Peyer's patch (tissue), 4 donors: ENCODE data around the gene CRKL.

Experiments used
- POLR2A ChIP-seq, 2 donors: fragments of 450-650 bp; IDR thresholded peaks; one replicate each; pipeline ENCODE4 v1.5.1; 2017; ENCODE audit warnings: antibody characterized with exemption in 2 of 2, mild to moderate bottlenecking in 2 of 2, moderate library complexity in 2 of 2
- TF ChIP-seq, protein P1 (sequence below), 6 experiments: fragments of 450-650 bp in 4 of 6; fragments of 200-600 bp in 2 of 6; sonication (generic) in 1 of 6; IDR thresholded peaks; one replicate each; pipeline ENCODE4 v1.5.1; 2017 to 2019; ENCODE audit warnings: antibody characterized with exemption in 6 of 6, mild to moderate bottlenecking in 3 of 6, moderate library complexity in 1 of 6

DNA sequence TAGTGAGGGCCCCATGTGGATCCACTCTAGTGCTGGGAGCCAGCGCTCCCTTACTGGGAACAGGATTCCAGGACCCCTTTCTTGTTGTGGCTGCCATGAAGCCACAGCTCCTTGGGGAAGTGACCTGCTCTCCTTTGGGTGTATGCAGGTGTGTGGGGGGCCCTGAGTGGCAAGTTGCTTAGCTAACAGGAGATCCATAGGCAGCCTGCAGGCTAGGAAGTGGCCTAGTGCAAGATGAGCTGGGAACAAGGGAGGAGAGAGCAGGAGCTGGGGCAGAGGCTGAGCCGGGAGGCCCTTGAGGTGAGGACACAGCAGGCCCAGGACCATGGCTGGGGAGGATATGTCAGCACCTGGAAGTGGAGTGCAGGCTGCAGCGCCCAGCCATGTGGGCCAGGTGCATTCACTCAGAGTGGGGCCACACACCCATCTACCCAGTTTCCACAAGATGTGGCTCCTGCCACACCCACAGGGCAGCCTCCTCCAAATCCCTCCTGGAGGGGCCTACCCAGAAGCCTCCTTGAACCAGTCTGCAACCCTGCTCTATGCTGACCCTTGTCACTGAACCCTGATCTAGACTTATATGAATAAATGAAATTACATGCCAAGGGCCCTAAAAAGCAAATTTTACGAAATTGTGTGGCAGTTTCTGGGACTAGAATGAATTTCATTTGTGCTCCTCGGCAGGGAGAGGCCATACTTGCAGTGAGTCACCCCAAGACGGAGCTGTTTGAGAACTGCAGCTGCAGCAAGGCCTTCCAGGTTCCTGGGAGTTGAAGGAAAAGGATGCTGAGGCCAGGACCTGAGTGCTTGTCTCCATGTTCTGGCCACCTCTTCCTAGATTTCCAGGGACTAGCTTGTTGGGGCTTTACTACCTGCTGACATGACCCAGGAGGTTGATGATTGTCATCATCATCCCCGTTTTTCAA is 81.5 kb downstream of the CRKL start:
- TF ChIP-seq POLR2A (IDR thresholded peaks at IDR 0.05): no peak
- TF ChIP-seq, protein P1, sequence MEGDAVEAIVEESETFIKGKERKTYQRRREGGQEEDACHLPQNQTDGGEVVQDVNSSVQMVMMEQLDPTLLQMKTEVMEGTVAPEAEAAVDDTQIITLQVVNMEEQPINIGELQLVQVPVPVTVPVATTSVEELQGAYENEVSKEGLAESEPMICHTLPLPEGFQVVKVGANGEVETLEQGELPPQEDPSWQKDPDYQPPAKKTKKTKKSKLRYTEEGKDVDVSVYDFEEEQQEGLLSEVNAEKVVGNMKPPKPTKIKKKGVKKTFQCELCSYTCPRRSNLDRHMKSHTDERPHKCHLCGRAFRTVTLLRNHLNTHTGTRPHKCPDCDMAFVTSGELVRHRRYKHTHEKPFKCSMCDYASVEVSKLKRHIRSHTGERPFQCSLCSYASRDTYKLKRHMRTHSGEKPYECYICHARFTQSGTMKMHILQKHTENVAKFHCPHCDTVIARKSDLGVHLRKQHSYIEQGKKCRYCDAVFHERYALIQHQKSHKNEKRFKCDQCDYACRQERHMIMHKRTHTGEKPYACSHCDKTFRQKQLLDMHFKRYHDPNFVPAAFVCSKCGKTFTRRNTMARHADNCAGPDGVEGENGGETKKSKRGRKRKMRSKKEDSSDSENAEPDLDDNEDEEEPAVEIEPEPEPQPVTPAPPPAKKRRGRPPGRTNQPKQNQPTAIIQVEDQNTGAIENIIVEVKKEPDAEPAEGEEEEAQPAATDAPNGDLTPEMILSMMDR (IDR thresholded peaks at IDR 0.05): no peak
